Ectodermal cell (in vitro differentiated cells): ENCODE data around the gene SLC22A17.

Source experiments
- H3K27ac ChIP-seq: 2 replicates; pipeline ENCODE4 v1.7.0; 2013; ENCODE audit warnings: mild to moderate bottlenecking, low read depth, low read length; ENCODE audit not compliant: insufficient read depth, poor library complexity, severe bottlenecking
- H3K27me3 ChIP-seq: 2 replicates; pipeline ENCODE4 v1.7.0; 2013; ENCODE audit warnings: mild to moderate bottlenecking, low read length; ENCODE audit not compliant: insufficient read depth, control insufficient read depth, poor library complexity, severe bottlenecking
- H3K36me3 ChIP-seq: one replicate; pipeline ENCODE4 v1.7.0; 2013; ENCODE audit warnings: low read length; ENCODE audit not compliant: control insufficient read depth, insufficient read depth
- H3K4me1 ChIP-seq: one replicate; pipeline ENCODE4 v1.7.0; 2013; ENCODE audit warnings: low read length; ENCODE audit not compliant: control insufficient read depth, insufficient read depth
- H3K4me3 ChIP-seq: 2 replicates; pipeline ENCODE4 v1.7.0; 2013; ENCODE audit warnings: low read depth, low read length, control low read depth; ENCODE audit not compliant: insufficient read depth
- H3K9me3 ChIP-seq: 2 replicates; pipeline ENCODE4 v1.7.0; 2013; ENCODE audit warnings: mild to moderate bottlenecking, low read length, moderate library complexity; ENCODE audit not compliant: control insufficient read depth
- WGBS, 2 experiments: methylation state at CpG; one replicate each; pipeline ENCODE4 v1.1.7; 2013; ENCODE audit warnings: missing lambda C conversion rate in 2 of 2; 5-methylcytosine and 5-hydroxymethylcytosine counted together

Gene SLC22A17

GRCh38 chr14:23362200-23362599, 9.5 kb upstream of the SLC22A17 start:
- H3K27me3 ChIP-seq, result no peaks in the 10 kb centered on the region
- no peaks in the 10 kb centered on the region for H3K9me3 ChIP-seq
- no peak overlapping the region for H3K4me3 ChIP-seq
- H3K27ac ChIP-seq, result no peak overlapping the region
- H3K4me1 ChIP-seq, result peaks cover 35% of the 10 kb centered on the region
- peaks cover 18% of the 10 kb centered on the region for H3K36me3 ChIP-seq
- WGBS, 2 experiments, result 86 to 91% methylated on average over 3 of the region's 3 CpGs

- H3K9me3 ChIP-seq, result no peaks in the 10 kb centered on the region
- peaks cover 33% of the 10 kb centered on the region for H3K4me1 ChIP-seq
- peaks cover 20% of the 10 kb centered on the region for H3K36me3 ChIP-seq
- no peak overlapping the region for H3K4me3 ChIP-seq
- 92 to 99% methylated on average over 6 of the region's 6 CpGs for WGBS, 2 experiments
- H3K27me3 ChIP-seq, result no peaks in the 10 kb centered on the region
- no peak overlapping the region for H3K27ac ChIP-seq
Measured at GRCh38 chr14:23361763-23362162, 9.1 kb upstream of the SLC22A17 start.

- Histone ChIP-seq H3K36me3 (peaks cover 20% of the 10 kb centered on the region), H3K27me3 (no peaks in the 10 kb centered on the region), H3K4me1 (peaks cover 31% of the 10 kb centered on the region), H3K4me3 (no peak overlapping the region), H3K9me3 (no peaks in the 10 kb centered on the region), H3K27ac (no peak overlapping the region)
Measured at GRCh38 chr14:23361320-23361719, 8.6 kb upstream of the SLC22A17 start.

- Histone ChIP-seq H3K4me1 (peaks cover 31% of the 10 kb centered on the region), H3K27me3 (no peaks in the 10 kb centered on the region), H3K4me3 (no peak overlapping the region), H3K27ac (peak overlapping the region; percentile 8), H3K9me3 (no peaks in the 10 kb centered on the region), H3K36me3 (peaks cover 20% of the 10 kb centered on the region)
- 89 to 90% methylated on average over 11 of the region's 11 CpGs for WGBS, 2 experiments
Measured at GRCh38 chr14:23360496-23360895, 7.8 kb upstream of the SLC22A17 start.

- 96% methylated on average over 22 of the region's 22 CpGs for WGBS, 2 experiments
- Histone ChIP-seq H3K4me1 (peaks cover 31% of the 10 kb centered on the region), H3K36me3 (peaks cover 20% of the 10 kb centered on the region), H3K27me3 (no peaks in the 10 kb centered on the region), H3K4me3 (no peak overlapping the region), H3K27ac (no peak overlapping the region), H3K9me3 (no peaks in the 10 kb centered on the region)
Measured at GRCh38 chr14:23359722-23360447, 7.2 kb upstream of the SLC22A17 start.

GRCh38 chr14:23359167-23359626, 6.5 kb upstream of the SLC22A17 start:
- Histone ChIP-seq H3K9me3 (no peaks in the 10 kb centered on the region), H3K27ac (no peak overlapping the region), H3K4me1 (peaks cover 28% of the 10 kb centered on the region), H3K36me3 (peaks cover 20% of the 10 kb centered on the region), H3K4me3 (no peak overlapping the region), H3K27me3 (no peaks in the 10 kb centered on the region)
- WGBS, 2 experiments, result 94 to 95% methylated on average over 11 of the region's 11 CpGs

- Histone ChIP-seq H3K27me3 (no peaks in the 10 kb centered on the region), H3K4me1 (peaks cover 23% of the 10 kb centered on the region), H3K4me3 (no peak overlapping the region), H3K27ac (no peak overlapping the region), H3K36me3 (peaks cover 20% of the 10 kb centered on the region), H3K9me3 (no peaks in the 10 kb centered on the region)
- WGBS, 2 experiments, result 95 to 97% methylated on average over 12 of the region's 12 CpGs
Measured at GRCh38 chr14:23358553-23359166, 6.0 kb upstream of the SLC22A17 start.

GRCh38 chr14:23358042-23358441, 5.4 kb upstream of the SLC22A17 start:
- Histone ChIP-seq H3K36me3 (peaks cover 20% of the 10 kb centered on the region), H3K4me1 (peaks cover 16% of the 10 kb centered on the region), H3K27ac (no peak overlapping the region), H3K9me3 (no peaks in the 10 kb centered on the region), H3K4me3 (no peak overlapping the region), H3K27me3 (no peaks in the 10 kb centered on the region)
- 95 to 96% methylated on average over 3 of the region's 3 CpGs for WGBS, 2 experiments

GRCh38 chr14:23357261-23357660, 4.6 kb upstream of the SLC22A17 start:
- H3K9me3 ChIP-seq, result no peaks in the 10 kb centered on the region
- H3K4me1 ChIP-seq, result peaks cover 15% of the 10 kb centered on the region
- H3K27me3 ChIP-seq, result no peaks in the 10 kb centered on the region
- no peak overlapping the region for H3K4me3 ChIP-seq
- H3K27ac ChIP-seq, result no peak overlapping the region
- WGBS, 2 experiments, result 95% methylated on average over 8 of the region's 8 CpGs
- H3K36me3 ChIP-seq, result peaks cover 20% of the 10 kb centered on the region

GRCh38 chr14:23356662-23357061, 4.0 kb upstream of the SLC22A17 start:
- H3K9me3 ChIP-seq, result no peaks in the 10 kb centered on the region
- H3K27ac ChIP-seq, result no peak overlapping the region
- peaks cover 3% of the 10 kb centered on the region for H3K27me3 ChIP-seq
- H3K36me3 ChIP-seq, result peaks cover 20% of the 10 kb centered on the region
- peaks cover 9% of the 10 kb centered on the region for H3K4me1 ChIP-seq
- H3K4me3 ChIP-seq, result no peak overlapping the region
- WGBS, 2 experiments, result 96 to 98% methylated on average over 4 of the region's 4 CpGs
